Measurements from ENCODE around the gene DAZL. TPM values are rescaled to one million over a fixed set of nuclear protein-coding genes. Genes with fewer than 3 reads are reported as not detected.

The DAZL gene
- total RNA-seq, 4 donors from 2014 or later = not detected

DNA sequence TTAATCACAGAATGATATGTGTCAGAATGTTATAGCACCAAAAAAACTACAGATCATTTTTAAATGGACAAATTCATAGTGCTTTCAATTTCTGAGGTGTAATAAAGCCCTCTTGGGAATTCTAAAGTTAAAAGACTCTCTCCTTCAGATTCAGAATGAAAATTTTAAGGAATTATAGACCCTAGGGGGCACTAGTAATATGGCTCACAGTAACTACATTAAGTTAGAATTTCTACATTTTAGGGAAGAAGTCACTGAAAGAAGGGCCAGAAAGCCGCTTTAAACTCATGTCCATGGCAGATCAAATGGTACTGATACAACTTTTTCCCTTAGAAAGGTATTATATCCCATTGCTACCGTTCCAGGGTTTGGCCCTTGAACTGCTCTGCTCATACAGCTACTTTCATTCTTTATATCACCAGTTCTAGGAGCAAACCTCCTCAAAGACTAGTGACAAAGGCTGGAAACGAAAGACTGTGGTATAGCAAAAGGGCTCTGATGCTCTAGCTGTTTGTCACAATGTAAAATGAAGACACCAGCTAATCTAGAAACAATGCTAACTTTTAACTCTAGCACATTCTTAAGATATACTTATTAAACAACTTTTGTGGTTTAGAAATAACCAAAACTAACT is 18.1 kb downstream of the DAZL start:
- 82 to 85% methylated on average over 3 of the region's 3 CpGs for WGBS, 2 donors
- no peak overlapping the region for H3K27ac ChIP-seq
- TF ChIP-seq POLR2A (IDR thresholded peaks at IDR 0.05) = no peak
- TF ChIP-seq, protein P1, sequence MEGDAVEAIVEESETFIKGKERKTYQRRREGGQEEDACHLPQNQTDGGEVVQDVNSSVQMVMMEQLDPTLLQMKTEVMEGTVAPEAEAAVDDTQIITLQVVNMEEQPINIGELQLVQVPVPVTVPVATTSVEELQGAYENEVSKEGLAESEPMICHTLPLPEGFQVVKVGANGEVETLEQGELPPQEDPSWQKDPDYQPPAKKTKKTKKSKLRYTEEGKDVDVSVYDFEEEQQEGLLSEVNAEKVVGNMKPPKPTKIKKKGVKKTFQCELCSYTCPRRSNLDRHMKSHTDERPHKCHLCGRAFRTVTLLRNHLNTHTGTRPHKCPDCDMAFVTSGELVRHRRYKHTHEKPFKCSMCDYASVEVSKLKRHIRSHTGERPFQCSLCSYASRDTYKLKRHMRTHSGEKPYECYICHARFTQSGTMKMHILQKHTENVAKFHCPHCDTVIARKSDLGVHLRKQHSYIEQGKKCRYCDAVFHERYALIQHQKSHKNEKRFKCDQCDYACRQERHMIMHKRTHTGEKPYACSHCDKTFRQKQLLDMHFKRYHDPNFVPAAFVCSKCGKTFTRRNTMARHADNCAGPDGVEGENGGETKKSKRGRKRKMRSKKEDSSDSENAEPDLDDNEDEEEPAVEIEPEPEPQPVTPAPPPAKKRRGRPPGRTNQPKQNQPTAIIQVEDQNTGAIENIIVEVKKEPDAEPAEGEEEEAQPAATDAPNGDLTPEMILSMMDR (IDR thresholded peaks at IDR 0.05) = no peak

DNA sequence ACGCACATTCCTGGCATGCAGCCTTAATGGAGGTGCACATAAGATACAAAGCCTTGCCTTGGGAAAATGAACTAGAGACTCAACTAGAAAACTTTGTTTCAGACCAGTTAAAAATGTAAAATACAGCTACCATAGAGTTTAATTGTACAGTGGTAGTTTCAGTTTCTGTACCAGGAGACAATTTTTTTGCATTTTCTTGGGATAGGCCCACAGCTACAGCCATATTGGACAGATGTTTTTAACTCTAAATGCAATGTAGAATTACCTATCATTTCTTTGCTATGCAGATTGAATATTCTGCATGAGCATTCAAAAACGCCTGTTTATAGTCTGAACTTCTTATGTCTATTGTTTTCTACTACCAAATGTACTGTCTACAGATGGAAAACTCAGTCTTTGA is 20.3 kb downstream of the DAZL start:
- no peak for TF ChIP-seq POLR2A (IDR thresholded peaks at IDR 0.05)
- TF ChIP-seq, protein P1 (IDR thresholded peaks at IDR 0.05) = no peak
- intact Hi-C loops (cut with DNase I) = no loop called here
- H3K36me3 ChIP-seq = no peaks in the 10 kb centered on the region
- WGBS, 2 donors = 59 to 60% methylated on average over 2 of the region's 2 CpGs
- H3K4me1 ChIP-seq = no peaks in the 10 kb centered on the region
- no peak overlapping the region for H3K27ac ChIP-seq
- H3K4me3 ChIP-seq = no peak overlapping the region
- H3K27me3 ChIP-seq = no peaks in the 10 kb centered on the region
- DNase-seq = no peak
- H3K9me3 ChIP-seq = no peaks in the 10 kb centered on the region

More for the DNA sequence above, 18.1 kb downstream of the DAZL start:
- no peaks in the 10 kb centered on the region for H3K36me3 ChIP-seq
- intact Hi-C loops (cut with DNase I) = no loop called here
- H3K4me1 ChIP-seq = no peaks in the 10 kb centered on the region
- no peak overlapping the region for H3K4me3 ChIP-seq
- DNase-seq = no peak
- no peaks in the 10 kb centered on the region for H3K9me3 ChIP-seq
- H3K27me3 ChIP-seq = no peaks in the 10 kb centered on the region

DNA sequence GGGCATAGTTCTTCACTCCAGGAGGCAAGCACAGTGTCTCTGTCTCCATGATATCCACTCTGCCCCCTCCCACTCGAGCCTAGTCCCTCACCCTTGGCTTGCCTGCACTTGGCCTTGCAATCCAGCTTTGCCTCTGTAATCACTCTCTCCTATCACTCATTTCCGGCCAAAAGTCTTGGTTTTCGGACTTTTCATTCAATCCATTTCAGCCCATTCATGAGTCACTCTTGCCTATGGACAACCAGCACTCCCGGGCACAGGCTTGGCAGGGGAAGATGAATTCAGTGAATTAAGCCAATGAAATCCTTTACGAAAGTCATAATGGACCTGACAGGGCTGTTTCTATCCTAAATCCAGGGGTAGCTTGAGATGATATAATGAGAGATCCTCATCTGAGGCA is 21.7 kb downstream of the DAZL start:
- H3K27me3 ChIP-seq = no peaks in the 10 kb centered on the region
- TF ChIP-seq, protein P1 (IDR thresholded peaks at IDR 0.05) = no peak
- TF ChIP-seq POLR2A (IDR thresholded peaks at IDR 0.05) = no peak
- 70 to 73% methylated on average over 5 of the region's 5 CpGs for WGBS, 2 donors
- no peaks in the 10 kb centered on the region for H3K36me3 ChIP-seq
- intact Hi-C loops (cut with DNase I) = no loop called here
- H3K4me3 ChIP-seq = no peak overlapping the region
- H3K27ac ChIP-seq = no peak overlapping the region
- no peak for DNase-seq
- no peaks in the 10 kb centered on the region for H3K4me1 ChIP-seq
- H3K9me3 ChIP-seq = no peaks in the 10 kb centered on the region

DNA sequence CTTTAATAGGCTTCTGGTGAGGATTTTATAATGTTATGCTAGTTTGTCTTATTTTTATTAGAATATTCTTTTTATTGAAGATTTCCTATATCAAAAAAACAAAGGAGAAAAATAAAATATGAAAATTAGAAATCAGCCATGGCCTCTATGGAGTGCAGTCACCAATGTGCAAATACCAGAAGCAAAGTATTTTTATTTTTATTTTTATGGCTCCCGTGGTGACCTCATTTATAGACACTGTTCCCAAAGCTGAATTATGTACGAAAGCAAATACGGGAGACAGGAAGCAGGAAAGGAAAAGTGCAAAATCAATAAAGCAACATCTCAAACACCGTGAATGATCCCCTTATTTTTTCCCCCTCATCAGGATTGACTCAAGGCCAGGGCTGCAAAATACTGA is 35.1 kb downstream of the DAZL start:
- no peak overlapping the region for H3K4me3 ChIP-seq
- TF ChIP-seq POLR2A (IDR thresholded peaks at IDR 0.05) = no peak
- TF ChIP-seq, protein P1 (IDR thresholded peaks at IDR 0.05) = no peak
- WGBS, 2 donors = 68 to 75% methylated on average over 4 of the region's 4 CpGs
- no peaks in the 10 kb centered on the region for H3K36me3 ChIP-seq
- intact Hi-C loops (cut with DNase I) = no loop called here
- H3K4me1 ChIP-seq = no peaks in the 10 kb centered on the region
- no peak for DNase-seq
- no peaks in the 10 kb centered on the region for H3K9me3 ChIP-seq
- H3K27ac ChIP-seq = no peak overlapping the region
- peaks cover 0 to 5% (median 0%) of the 10 kb centered on the region in 4 donors for H3K27me3 ChIP-seq

DNA sequence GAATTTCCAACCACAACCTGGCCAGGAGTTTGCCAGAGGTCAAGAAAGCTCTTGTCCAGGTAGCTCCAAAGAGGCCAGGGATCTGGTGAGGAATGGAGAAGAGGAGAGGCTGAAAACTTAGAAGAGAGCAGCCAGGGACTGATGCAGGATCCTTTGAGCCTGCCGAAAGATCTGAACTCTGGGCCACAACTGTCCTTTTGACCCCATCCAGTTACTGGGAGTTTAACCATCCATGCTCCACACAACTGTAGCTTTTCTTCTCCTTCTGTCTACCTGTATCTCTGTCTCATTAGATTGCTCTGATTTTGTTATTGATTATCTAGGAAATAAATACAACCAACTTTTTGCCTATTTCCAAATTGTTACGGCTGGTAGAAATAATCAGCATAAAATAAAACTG is 36.7 kb downstream of the DAZL start:
- Histone ChIP-seq H3K27me3 (peaks cover 0 to 5% (median 0%) of the 10 kb centered on the region in 4 donors), H3K4me1 (no peaks in the 10 kb centered on the region), H3K27ac (no peak overlapping the region), H3K9me3 (peaks cover 0 to 3% (median 2%) of the 10 kb centered on the region in 3 donors), H3K36me3 (no peaks in the 10 kb centered on the region), H3K4me3 (no peak overlapping the region)
- no peak for TF ChIP-seq POLR2A (IDR thresholded peaks at IDR 0.05)
- TF ChIP-seq, protein P1 (IDR thresholded peaks at IDR 0.05) = no peak
- intact Hi-C loops (cut with DNase I) = no loop called here
- DNase-seq = no peak
- whole genome bisulfite sequencing, 2 donors = 86 to 89% methylated on average over 2 of the region's 2 CpGs
